DOHH2 (cell line): ENCODE results near the gene AMMECR1.

Source experiments
- EZH2phosphoT487 ChIP-seq: fragments of 200-600 bp; sonication (generic); IDR thresholded peaks from 2 replicates; pipeline ENCODE4 v1.6.1; 2017; ENCODE audit warnings: borderline replicate concordance, mild to moderate bottlenecking, antibody characterized with exemption, low read length, moderate library complexity, mixed read lengths
- TF ChIP-seq, protein P1 (sequence below): fragments of 200-600 bp; sonication (generic); IDR thresholded peaks from one replicate; pipeline ENCODE4 v1.5.1; 2014; ENCODE audit warnings: antibody characterized with exemption, mild to moderate bottlenecking, low read depth, low read length; ENCODE audit not compliant: poor library complexity, severe bottlenecking

DNA sequence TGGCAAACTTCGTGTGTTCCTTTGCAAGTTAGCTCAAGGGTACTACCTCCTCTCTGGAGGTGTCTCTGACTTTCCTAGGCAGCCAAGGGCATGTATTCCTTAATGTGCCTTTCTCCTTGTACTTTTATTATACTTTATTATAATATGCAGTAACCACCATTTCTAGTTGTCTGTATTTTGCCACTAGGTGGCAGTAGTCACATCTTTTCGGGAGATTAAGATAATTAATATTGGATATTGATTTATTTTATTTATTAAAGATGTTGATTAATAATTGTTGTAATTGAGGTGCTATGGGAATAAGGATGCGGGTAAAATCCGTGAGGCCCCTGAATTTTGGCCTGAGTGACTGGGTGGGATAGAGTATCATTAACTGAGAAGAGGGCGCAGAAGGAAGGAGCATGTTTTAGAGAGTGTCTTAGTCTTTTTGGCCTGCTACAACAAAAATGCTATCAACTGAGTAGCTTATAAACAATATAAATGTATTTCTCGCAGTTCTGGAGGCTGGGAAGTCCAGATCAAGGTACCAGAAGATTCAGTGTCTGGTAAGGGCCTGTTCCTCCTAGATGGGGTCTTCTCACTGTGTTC is 161.6 kb downstream of the AMMECR1 start:
- TF ChIP-seq, protein P1, sequence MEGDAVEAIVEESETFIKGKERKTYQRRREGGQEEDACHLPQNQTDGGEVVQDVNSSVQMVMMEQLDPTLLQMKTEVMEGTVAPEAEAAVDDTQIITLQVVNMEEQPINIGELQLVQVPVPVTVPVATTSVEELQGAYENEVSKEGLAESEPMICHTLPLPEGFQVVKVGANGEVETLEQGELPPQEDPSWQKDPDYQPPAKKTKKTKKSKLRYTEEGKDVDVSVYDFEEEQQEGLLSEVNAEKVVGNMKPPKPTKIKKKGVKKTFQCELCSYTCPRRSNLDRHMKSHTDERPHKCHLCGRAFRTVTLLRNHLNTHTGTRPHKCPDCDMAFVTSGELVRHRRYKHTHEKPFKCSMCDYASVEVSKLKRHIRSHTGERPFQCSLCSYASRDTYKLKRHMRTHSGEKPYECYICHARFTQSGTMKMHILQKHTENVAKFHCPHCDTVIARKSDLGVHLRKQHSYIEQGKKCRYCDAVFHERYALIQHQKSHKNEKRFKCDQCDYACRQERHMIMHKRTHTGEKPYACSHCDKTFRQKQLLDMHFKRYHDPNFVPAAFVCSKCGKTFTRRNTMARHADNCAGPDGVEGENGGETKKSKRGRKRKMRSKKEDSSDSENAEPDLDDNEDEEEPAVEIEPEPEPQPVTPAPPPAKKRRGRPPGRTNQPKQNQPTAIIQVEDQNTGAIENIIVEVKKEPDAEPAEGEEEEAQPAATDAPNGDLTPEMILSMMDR, result no peak
- TF ChIP-seq EZH2phosphoT487, result no peak
